ENCODE data around the gene TMEM217. TPM values are rescaled to one million over a fixed set of nuclear protein-coding genes. Genes with fewer than 3 reads are reported as not detected.
A peak's percentile ranks its signal among the peaks of the same experiment; 100 is the strongest.

Gene TMEM217
- total and polyA plus RNA-seq, 8 donors = 2.1 to 5.3 (median 2.5) TPM

DNA sequence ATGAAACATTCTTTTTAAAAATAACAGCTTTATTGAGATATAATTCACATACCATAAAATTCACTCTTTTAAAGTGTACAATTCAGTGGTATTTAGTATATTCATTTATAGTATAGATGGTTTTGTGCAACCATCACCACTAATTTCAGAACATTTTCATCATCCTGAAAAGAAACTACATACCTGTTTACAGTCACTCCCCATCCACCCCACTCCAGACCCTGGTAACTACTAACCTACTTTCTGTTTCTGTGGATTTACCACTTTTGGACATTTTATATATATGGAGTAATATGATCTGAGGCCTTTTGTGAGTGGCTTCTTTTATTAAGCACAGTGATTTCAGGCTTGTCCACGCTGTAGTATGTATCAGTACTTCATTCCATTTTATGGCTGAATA lies 2.5 kb upstream of the TMEM217 start:
- H3K36me3 ChIP-seq = no peaks in the 10 kb centered on the region
- H3K4me3 ChIP-seq = no peak overlapping the region
- no peak for DNase-seq
- no peak for ATAC-seq
- H3K27me3 ChIP-seq = no peaks in the 10 kb centered on the region
- no peak overlapping the region for H3K27ac ChIP-seq
- intact Hi-C loops (cut with DNase I) = no loop called here
- peaks cover 6 to 45% of the 10 kb centered on the region in 2 donors for H3K4me1 ChIP-seq
- H3K9me3 ChIP-seq = no peaks in the 10 kb centered on the region
- TF ChIP-seq, protein P1, sequence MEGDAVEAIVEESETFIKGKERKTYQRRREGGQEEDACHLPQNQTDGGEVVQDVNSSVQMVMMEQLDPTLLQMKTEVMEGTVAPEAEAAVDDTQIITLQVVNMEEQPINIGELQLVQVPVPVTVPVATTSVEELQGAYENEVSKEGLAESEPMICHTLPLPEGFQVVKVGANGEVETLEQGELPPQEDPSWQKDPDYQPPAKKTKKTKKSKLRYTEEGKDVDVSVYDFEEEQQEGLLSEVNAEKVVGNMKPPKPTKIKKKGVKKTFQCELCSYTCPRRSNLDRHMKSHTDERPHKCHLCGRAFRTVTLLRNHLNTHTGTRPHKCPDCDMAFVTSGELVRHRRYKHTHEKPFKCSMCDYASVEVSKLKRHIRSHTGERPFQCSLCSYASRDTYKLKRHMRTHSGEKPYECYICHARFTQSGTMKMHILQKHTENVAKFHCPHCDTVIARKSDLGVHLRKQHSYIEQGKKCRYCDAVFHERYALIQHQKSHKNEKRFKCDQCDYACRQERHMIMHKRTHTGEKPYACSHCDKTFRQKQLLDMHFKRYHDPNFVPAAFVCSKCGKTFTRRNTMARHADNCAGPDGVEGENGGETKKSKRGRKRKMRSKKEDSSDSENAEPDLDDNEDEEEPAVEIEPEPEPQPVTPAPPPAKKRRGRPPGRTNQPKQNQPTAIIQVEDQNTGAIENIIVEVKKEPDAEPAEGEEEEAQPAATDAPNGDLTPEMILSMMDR (IDR thresholded peaks at IDR 0.05) = no peak

DNA sequence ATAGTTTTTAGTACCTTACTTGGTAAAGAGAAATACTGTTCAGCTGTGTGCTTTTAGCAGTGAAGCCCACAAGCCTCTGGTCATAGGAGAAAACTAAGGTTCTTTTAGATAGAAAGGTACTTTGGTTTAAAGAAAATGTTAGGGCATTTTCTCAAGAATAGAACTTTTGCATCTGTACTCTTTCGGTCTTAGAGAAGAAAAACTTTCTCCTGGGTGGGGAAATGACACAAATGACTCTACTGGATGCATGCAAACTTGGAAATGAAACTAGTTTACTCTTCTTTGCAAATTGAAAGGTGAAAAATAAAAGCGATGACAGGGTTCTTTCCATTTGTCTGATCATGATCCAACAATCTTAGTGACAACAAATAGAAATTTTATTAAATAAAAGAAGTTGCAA lies 2.1 kb upstream of the TMEM217 start:
- peaks cover 6 to 45% of the 10 kb centered on the region in 2 donors for H3K4me1 ChIP-seq
- ATAC-seq = no peak
- H3K36me3 ChIP-seq = no peaks in the 10 kb centered on the region
- H3K4me3 ChIP-seq = no peak overlapping the region
- peak overlapping the region in 1 of 2 donors; percentile 87 for H3K27ac ChIP-seq
- H3K27me3 ChIP-seq = no peaks in the 10 kb centered on the region
- no peak for DNase-seq
- H3K9me3 ChIP-seq = no peaks in the 10 kb centered on the region
- intact Hi-C loops (cut with DNase I) = no loop called here
- TF ChIP-seq, protein P1 (IDR thresholded peaks at IDR 0.05) = no peak

DNA sequence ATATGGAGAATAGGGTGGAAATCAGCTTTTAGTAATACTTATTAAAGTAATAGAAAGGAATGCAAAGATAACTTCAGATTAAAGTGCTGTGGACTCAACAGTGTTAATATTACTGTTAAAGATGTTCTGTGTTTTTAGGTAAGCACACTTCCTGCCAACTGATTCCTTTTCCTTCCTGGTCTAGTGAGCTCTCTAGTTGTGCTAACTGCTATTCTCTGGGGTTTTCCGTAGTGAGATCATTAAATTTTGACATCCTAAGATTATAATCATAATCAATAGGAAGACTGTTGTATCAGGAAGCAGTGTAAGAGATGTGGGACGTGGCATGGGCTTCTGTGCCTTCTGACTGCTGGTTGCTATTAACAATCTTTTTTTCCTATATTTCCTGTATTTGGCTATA lies 1.2 kb upstream of the TMEM217 start:
- intact Hi-C loops (cut with DNase I) = no loop called here
- Histone ChIP-seq H3K27me3 (no peaks in the 10 kb centered on the region), H3K4me1 (peaks cover 6 to 39% of the 10 kb centered on the region in 2 donors), H3K4me3 (peak overlapping the region in 1 of 2 donors; percentile 70), H3K9me3 (no peaks in the 10 kb centered on the region), H3K36me3 (no peaks in the 10 kb centered on the region), H3K27ac (peak overlapping the region in 1 of 2 donors; percentile 87)
- ATAC-seq (no peak), DNase-seq (no peak)
- TF ChIP-seq, protein P1 (IDR thresholded peaks at IDR 0.05) = no peak

DNA sequence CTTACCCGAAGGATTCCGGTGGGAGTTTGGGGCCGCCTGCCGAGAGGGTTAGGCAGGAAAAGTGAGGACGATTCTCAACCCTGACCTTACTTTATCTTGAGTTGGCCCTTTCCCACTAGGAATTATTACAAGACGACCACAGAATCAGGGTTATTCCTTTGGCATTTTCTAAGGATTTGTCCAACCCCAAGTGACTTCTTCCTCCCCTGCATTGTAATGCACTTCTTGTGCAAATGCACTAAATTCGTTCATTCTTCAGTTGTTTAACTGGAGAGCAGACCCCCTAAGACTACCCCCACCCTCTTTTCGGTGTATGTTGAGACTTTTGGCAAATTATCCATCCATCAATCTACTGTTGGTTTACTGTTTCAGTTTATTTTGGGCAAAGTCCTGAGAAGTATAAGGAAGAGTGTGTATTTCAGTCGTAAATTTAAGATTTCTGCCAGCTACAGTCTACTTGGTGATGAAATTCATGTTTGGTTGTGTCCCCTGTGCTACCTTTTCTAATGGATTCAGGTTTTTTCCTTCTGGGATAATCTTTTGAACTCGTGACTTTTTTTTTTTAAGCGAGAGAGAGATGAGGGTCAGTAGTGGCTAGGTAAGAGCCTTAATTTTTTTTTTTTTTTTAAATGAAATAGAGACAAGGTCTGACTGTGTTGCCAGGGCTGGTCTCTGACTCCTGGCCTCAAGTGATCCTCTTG lies 611 bp upstream of the TMEM217 start:
- DNase-seq = no peak
- intact Hi-C loops (cut with DNase I) = no loop called here
- Histone ChIP-seq H3K27me3 (no peaks in the 10 kb centered on the region), H3K9me3 (no peaks in the 10 kb centered on the region), H3K36me3 (no peaks in the 10 kb centered on the region), H3K27ac (peak overlapping the region; percentile 87 to 89), H3K4me3 (peak overlapping the region; percentile 70 to 99), H3K4me1 (peaks cover 6 to 40% of the 10 kb centered on the region in 2 donors)
- TF ChIP-seq, protein P1 (IDR thresholded peaks at IDR 0.05) = no peak
- ATAC-seq = no peak

DNA sequence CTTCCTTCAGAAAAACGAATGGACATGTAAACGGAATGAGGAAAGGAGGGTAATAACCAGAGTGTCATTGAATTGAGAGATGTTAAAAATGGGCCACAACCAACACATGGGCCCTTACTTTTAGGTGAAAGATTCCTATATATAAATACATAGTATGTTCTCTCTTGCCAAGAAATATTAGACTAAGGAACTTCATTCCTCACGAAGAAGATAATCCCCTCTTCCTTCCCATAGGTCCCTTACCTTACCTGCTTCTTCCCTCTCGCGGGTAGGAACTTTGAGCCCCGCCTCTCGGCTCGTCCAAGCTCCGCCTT lies 667 bp downstream of the TMEM217 start:
- peaks cover 6 to 44% of the 10 kb centered on the region in 2 donors for H3K4me1 ChIP-seq
- no peak for ATAC-seq
- no peaks in the 10 kb centered on the region for H3K36me3 ChIP-seq
- no peaks in the 10 kb centered on the region for H3K9me3 ChIP-seq
- H3K27me3 ChIP-seq = no peaks in the 10 kb centered on the region
- intact Hi-C loops (cut with DNase I) = no loop called here
- peak overlapping the region; percentile 70 to 99 for H3K4me3 ChIP-seq
- H3K27ac ChIP-seq = peak overlapping the region in 1 of 2 donors; percentile 87
- TF ChIP-seq, protein P1 (IDR thresholded peaks at IDR 0.05) = no peak
- no peak for DNase-seq
